ENCODE data around the gene ZNF98.
A peak's percentile ranks its signal among the peaks of the same experiment; 100 is the strongest.

The ZNF98 gene

DNA sequence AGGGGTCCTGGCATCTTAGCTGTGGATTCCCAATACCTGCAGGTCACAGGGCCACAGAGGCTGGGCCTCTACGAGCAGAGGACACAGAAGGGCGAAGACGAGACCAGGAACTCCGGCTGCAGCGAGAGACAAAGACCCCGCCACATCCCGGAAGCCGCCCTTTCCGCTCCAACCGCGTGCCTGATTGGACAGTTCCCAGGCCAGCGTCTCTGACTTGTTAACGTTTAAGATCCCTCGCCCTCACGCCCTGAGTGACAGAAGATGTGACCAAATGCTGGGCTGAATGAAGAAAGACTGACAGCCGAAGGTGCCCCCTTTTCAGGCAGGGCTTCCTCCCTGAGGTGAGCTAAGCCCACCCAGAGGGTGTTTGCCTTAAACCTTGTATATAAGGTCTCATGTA is at the start of gene ZNF98:
Gene ZNF98, minus strand, starts transcription at position 136 of the 400 bp plus-strand sequence. Its CDS starts 122 bp downstream, at position 14.
- H3K36me3 ChIP-seq = no peaks in the 10 kb centered on the region
- no peaks in the 10 kb centered on the region for H3K4me1 ChIP-seq
- H3K9me3 ChIP-seq = peaks cover 0 to 18% (median 4%) of the 10 kb centered on the region in 3 donors
- TF ChIP-seq, protein P1, sequence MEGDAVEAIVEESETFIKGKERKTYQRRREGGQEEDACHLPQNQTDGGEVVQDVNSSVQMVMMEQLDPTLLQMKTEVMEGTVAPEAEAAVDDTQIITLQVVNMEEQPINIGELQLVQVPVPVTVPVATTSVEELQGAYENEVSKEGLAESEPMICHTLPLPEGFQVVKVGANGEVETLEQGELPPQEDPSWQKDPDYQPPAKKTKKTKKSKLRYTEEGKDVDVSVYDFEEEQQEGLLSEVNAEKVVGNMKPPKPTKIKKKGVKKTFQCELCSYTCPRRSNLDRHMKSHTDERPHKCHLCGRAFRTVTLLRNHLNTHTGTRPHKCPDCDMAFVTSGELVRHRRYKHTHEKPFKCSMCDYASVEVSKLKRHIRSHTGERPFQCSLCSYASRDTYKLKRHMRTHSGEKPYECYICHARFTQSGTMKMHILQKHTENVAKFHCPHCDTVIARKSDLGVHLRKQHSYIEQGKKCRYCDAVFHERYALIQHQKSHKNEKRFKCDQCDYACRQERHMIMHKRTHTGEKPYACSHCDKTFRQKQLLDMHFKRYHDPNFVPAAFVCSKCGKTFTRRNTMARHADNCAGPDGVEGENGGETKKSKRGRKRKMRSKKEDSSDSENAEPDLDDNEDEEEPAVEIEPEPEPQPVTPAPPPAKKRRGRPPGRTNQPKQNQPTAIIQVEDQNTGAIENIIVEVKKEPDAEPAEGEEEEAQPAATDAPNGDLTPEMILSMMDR (IDR thresholded peaks at IDR 0.05) = no peak
- intact Hi-C loops (cut with DNase I; ENCODE audit: low total_unique reads) = no loop called here
- H3K27me3 ChIP-seq = peaks cover 0 to 3% of the 10 kb centered on the region in 2 donors
- peak within 1 kb of the TSS; percentile 21 to 22 for H3K4me3 ChIP-seq
- no peak within 1 kb of the TSS for H3K27ac ChIP-seq
- DNase-seq = peak in 1 of 2 donors; percentile 31

DNA sequence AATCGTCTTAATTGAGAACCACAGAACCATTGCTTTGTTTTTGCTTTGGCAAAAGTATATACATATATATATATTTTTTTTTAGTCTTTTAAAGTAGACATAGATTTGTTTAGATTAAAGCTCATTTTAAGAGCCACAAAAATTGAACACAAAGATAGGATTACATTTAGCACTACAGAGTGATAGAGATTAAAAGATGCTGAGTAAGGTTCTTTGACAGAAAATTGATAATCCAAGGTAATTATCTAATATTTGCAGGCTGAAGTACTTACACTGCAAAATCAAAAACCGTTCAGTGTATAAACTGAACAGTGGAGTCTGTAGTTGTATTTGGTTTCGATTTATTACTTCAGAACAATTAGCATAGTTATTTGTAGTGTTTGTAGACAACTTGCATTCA is 24.5 kb upstream of the ZNF98 start:
- intact Hi-C loops (cut with DNase I; ENCODE audit: low total_unique reads) = no loop called here
- no peak overlapping the region for H3K27ac ChIP-seq
- no peak for DNase-seq
- H3K27me3 ChIP-seq = no peaks in the 10 kb centered on the region
- H3K36me3 ChIP-seq = no peaks in the 10 kb centered on the region
- peaks cover 0 to 89% (median 23%) of the 10 kb centered on the region in 3 donors for H3K9me3 ChIP-seq
- TF ChIP-seq, protein P1 (IDR thresholded peaks at IDR 0.05) = no peak
- H3K4me3 ChIP-seq = no peak overlapping the region
- H3K4me1 ChIP-seq = no peaks in the 10 kb centered on the region

DNA sequence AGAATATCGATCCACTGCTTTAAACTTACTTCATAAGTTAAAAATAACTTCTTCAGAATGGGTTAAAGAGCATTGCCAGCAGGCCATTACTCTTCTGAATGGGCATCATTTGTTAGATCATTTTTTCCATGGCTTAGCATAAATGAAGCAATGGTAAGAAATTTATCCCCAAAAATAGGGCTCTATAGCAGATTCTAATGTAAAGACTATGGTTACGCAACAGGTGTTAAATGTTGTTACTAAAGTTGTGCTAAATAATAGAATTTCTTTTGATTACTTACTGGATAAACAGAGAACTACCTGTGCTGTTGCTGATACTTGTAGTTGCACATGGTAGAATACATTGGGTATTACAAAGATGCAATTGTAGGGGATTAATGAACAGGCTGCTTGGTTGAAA is 15.9 kb upstream of the ZNF98 start:
- H3K27ac ChIP-seq = no peak overlapping the region
- H3K9me3 ChIP-seq = peaks cover 0 to 69% (median 12%) of the 10 kb centered on the region in 3 donors
- H3K27me3 ChIP-seq = no peaks in the 10 kb centered on the region
- no peak overlapping the region for H3K4me3 ChIP-seq
- TF ChIP-seq, protein P1 (IDR thresholded peaks at IDR 0.05) = no peak
- DNase-seq = no peak
- H3K36me3 ChIP-seq = no peaks in the 10 kb centered on the region
- H3K4me1 ChIP-seq = no peaks in the 10 kb centered on the region
- intact Hi-C loops (cut with DNase I; ENCODE audit: low total_unique reads) = no loop called here

DNA sequence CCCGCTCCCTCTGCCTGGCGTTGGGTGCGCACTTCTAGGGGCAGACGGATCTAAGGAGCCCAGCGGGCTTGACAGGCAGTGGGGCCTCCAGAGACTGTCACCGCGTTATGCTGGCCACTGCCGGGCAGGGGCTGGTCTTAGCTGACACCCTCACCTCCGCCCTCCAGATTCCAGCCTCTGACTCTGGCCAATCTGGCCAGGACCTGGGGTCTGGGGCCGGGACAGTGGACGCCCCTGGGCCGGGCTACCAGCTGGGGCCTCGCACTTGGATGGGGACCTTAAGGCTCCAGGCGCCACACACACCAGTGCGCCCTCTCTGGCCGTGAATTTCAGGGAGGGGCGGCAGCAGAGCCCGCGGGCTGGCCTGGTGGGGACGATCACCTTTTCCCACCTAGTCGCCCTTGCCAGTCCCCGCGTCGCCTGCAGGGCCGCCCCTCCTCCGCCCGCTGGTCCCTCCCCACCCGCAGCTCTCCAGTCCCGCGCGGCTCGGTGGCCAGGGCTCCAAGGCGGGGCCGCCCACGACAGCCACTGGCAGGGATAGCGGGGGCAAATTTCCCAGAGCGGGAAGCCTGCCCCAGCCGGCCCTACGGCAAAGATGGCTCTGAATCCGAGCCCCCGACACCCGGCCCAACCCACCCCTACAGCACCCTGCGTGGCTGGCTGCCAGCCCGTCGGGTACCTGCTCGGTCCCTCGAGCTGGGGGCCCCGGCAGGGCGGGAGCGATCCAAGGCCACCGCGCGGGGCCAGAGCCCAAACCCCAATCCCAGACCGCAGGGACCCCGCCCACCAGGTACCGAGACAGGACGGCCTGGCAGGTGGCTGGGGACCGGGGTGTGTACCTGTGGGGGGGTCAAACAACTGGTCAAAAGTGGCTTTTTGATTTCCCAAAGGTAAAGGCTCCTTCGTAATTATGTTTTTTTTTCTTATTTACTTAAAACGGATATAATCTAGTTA is 6.1 kb upstream of the ZNF98 start:
- TF ChIP-seq, protein P1 (IDR thresholded peaks at IDR 0.05) = no peak
- H3K36me3 ChIP-seq = no peaks in the 10 kb centered on the region
- H3K27ac ChIP-seq = no peak overlapping the region
- H3K9me3 ChIP-seq = peaks cover 0 to 23% (median 13%) of the 10 kb centered on the region in 3 donors
- H3K4me1 ChIP-seq = no peaks in the 10 kb centered on the region
- H3K27me3 ChIP-seq = peaks cover 0 to 17% of the 10 kb centered on the region in 2 donors
- intact Hi-C loops (cut with DNase I; ENCODE audit: low total_unique reads) = no loop called here
- no peak overlapping the region for H3K4me3 ChIP-seq
- no peak for DNase-seq

DNA sequence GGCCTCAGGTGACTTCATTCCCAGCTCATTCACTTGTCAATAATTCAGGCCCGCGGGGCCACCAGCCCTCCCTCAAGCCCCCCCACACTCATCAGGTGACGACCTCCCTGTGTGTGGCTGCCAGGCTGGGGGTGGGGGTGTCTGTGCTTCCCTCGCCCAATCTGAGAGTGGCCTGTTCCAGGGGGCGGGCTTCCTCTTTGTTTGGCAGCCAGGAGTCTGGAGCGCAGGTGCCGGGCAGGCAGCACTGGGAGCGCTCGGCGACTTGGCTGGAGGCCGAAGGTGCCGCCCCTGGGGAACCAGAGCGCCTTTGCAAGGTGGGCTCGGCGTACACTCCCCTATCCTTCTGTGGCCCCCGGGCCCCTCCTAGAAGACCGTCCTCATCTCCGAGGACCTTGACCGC is 5.4 kb upstream of the ZNF98 start:
- TF ChIP-seq, protein P1 (IDR thresholded peaks at IDR 0.05) = no peak
- no peak for DNase-seq
- Histone ChIP-seq H3K36me3 (no peaks in the 10 kb centered on the region), H3K9me3 (peaks cover 0 to 26% (median 13%) of the 10 kb centered on the region in 3 donors), H3K4me1 (no peaks in the 10 kb centered on the region), H3K27ac (no peak overlapping the region), H3K27me3 (peaks cover 0 to 17% of the 10 kb centered on the region in 2 donors), H3K4me3 (no peak overlapping the region)
- intact Hi-C loops (cut with DNase I; ENCODE audit: low total_unique reads) = no loop called here
